ENCODE results near the gene PCDHAC2. TPM values are rescaled to one million over a fixed set of nuclear protein-coding genes. Genes with fewer than 3 reads are reported as not detected.

PCDHAC2 gene
- total and polyA plus RNA-seq, 10 donors = 0.15 to 7.9 (median 3.1) TPM

DNA sequence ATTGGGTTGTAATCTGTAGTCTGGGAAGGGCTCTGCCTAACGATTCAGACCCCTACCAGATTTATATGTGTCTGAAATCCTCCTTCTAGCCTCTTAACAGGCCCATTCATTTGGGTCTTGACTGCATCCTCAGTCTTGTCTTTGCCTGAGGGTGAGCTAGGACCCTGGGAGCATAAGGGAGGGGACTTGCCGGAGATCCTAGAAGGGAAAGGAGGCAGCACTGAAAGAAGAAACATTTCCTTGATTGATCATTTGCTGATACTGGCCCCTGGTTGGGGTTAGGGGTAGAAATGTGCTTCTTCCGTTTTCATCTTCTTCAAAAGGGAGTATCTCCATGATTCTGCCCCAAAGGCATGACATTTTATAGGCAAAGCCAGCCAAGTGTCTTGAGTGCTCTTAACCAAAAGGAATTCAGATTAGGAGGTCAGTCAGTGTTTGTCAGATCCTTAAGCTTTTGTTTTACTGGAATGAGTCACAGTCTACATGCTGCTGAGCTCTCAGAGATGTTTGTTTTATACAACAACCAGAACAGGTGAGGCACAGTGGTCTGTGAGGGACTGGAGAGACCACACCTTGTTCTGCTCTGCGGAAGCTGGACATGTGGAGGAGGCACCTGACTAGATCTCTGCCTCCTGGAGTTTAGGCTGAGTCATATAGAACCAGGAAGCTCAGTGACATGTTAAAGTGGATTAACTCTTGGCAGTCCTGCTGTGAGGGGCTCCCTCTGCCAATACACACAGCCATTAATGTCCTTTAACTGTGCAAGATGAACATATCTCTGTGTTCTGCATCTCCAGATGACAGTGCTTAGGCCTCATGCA, 37.7 kb downstream of the PCDHAC2 start:
- TF ChIP-seq POLR2AphosphoS5 (IDR thresholded peaks at IDR 0.05) (no peak), POLR2A (IDR thresholded peaks at IDR 0.05) (no peak), CTCF (IDR thresholded peaks at IDR 0.05 in 8 of 11, conservative IDR thresholded peaks at IDR 0.05 in 3 of 11) (no peak)
- Histone ChIP-seq H3K4me1 (peaks cover 0 to 16% (median 2%) of the 10 kb centered on the region in 6 donors), H3K9me3 (peaks cover 0 to 4% (median 0%) of the 10 kb centered on the region in 8 donors), H3K27me3 (replicated peaks in 1 of 7) (peaks cover 0 to 53% (median 4%) of the 10 kb centered on the region in 7 donors), H3K27ac (no peak overlapping the region), H3K36me3 (no peaks in the 10 kb centered on the region), H3K4me3 (no peak overlapping the region)
- no peak for DNase-seq
- intact Hi-C loops (cut with DNase I; ENCODE audit: low total_unique reads) = no loop called here
- WGBS, 5 donors = 29 to 38% (median 34%) methylated on average over 4 of the region's 4 CpGs

- H3K36me3 ChIP-seq = no peaks in the 10 kb centered on the region
- no peak for DNase-seq
- peaks cover 0 to 7% (median 0%) of the 10 kb centered on the region in 8 donors for H3K9me3 ChIP-seq
- peaks cover 0 to 24% (median 4%) of the 10 kb centered on the region in 7 donors for H3K27me3 ChIP-seq (replicated peaks in 1 of 7)
- H3K27ac ChIP-seq = no peak overlapping the region
- no peaks in the 10 kb centered on the region for H3K4me1 ChIP-seq
- no peak overlapping the region for H3K4me3 ChIP-seq
- intact Hi-C loops (cut with DNase I; ENCODE audit: low total_unique reads) = no loop called here
- TF ChIP-seq POLR2AphosphoS5 (IDR thresholded peaks at IDR 0.05) = no peak
Observed at GRCh38 chr5:141007791-141008190, 41.5 kb downstream of the PCDHAC2 start.

GRCh38 chr5:141010047-141010793, 43.9 kb downstream of the PCDHAC2 start:
- intact Hi-C loops (cut with DNase I; ENCODE audit: low total_unique reads) = no loop called here
- Histone ChIP-seq H3K4me3 (no peak overlapping the region), H3K36me3 (no peaks in the 10 kb centered on the region), H3K27ac (no peak overlapping the region), H3K4me1 (no peaks in the 10 kb centered on the region), H3K27me3 (replicated peaks in 1 of 7) (peaks cover 0 to 5% (median 0%) of the 10 kb centered on the region in 7 donors), H3K9me3 (peaks cover 0 to 7% (median 0%) of the 10 kb centered on the region in 8 donors)
- DNase-seq = no peak
- TF ChIP-seq POLR2A (IDR thresholded peaks at IDR 0.05) = no peak
- TF ChIP-seq CTCF (IDR thresholded peaks at IDR 0.05 in 8 of 11, conservative IDR thresholded peaks at IDR 0.05 in 3 of 11) = no peak
- TF ChIP-seq POLR2AphosphoS5 (IDR thresholded peaks at IDR 0.05) = no peak
- WGBS, 5 donors = 43 to 48% (median 47%) methylated on average over 12 of the region's 12 CpGs

GRCh38 chr5:141017943-141018342, 51.7 kb downstream of the PCDHAC2 start:
- Histone ChIP-seq H3K36me3 (no peaks in the 10 kb centered on the region), H3K27ac (no peak overlapping the region), H3K27me3 (replicated peaks in 1 of 7) (no peaks in the 10 kb centered on the region), H3K4me1 (no peaks in the 10 kb centered on the region), H3K4me3 (no peak overlapping the region), H3K9me3 (no peaks in the 10 kb centered on the region)
- intact Hi-C loops (cut with DNase I; ENCODE audit: low total_unique reads) = no loop called here
- DNase-seq = no peak
- TF ChIP-seq POLR2AphosphoS5 (IDR thresholded peaks at IDR 0.05) (no peak), CTCF (IDR thresholded peaks at IDR 0.05 in 8 of 11, conservative IDR thresholded peaks at IDR 0.05 in 3 of 11) (no peak), POLR2A (IDR thresholded peaks at IDR 0.05) (no peak)

Small RNA genes within 50 kb of the gene (small RNA-seq; reads per million reads assigned to genes)
- 0 reads per million in 4 donors for gene AC010223.1

Other genes starting within 250 kb of the PCDHAC2 start
- not detected for gene PCDHA1, start 180.3 kb upstream of the PCDHAC2 start, total RNA-seq
- under 1 TPM in 1 of 3 donors, not detected in 2; 0.05 TPM for gene PCDHA1, start 180.3 kb upstream of the PCDHAC2 start, polyA plus RNA-seq
- under 1 TPM in 1 of 7 donors, not detected in 6; 0.09 TPM for gene PCDHA2, start 171.6 kb upstream of the PCDHAC2 start, total RNA-seq
- gene PCDHA2, start 171.6 kb upstream of the PCDHAC2 start, polyA plus RNA-seq = under 1 TPM in 1 of 3 donors, not detected in 2; 0.03 TPM
- 1 to 10 TPM in 1 of 7 donors, under 1 TPM in 5, not detected in 1; 0.07 to 2.3 (median 0.61) TPM for gene PCDHA3, start 165.4 kb upstream of the PCDHAC2 start, total RNA-seq
- under 1 TPM in 2 of 3 donors, not detected in 1; 0.03 to 0.08 TPM for gene PCDHA3, start 165.4 kb upstream of the PCDHAC2 start, polyA plus RNA-seq
- 1 to 10 TPM in 1 of 7 donors, under 1 TPM in 6; 0.13 to 1.2 (median 0.51) TPM for gene PCDHA4, start 159.4 kb upstream of the PCDHAC2 start, total RNA-seq
- gene PCDHA4, start 159.4 kb upstream of the PCDHAC2 start, polyA plus RNA-seq = under 1 TPM in 1 of 3 donors, not detected in 2; 0.23 TPM
- under 1 TPM in 6 of 7 donors, not detected in 1; 0.09 to 0.46 (median 0.13) TPM for gene PCDHA5, start 144.9 kb upstream of the PCDHAC2 start, total RNA-seq
- under 1 TPM in 1 of 3 donors, not detected in 2; 0.03 TPM for gene PCDHA5, start 144.9 kb upstream of the PCDHAC2 start, polyA plus RNA-seq
- gene PCDHA6, start 138.5 kb upstream of the PCDHAC2 start, total RNA-seq = under 1 TPM in 5 of 7 donors, not detected in 2; 0.14 to 0.85 (median 0.34) TPM
- gene PCDHA6, start 138.5 kb upstream of the PCDHAC2 start, polyA plus RNA-seq = under 1 TPM; 0.02 to 0.06 (median 0.04) TPM
- gene PCDHA7, start 132.2 kb upstream of the PCDHAC2 start, total RNA-seq = under 1 TPM in 5 of 7 donors, not detected in 2; 0.14 to 0.72 (median 0.43) TPM
- under 1 TPM; 0.03 to 0.41 (median 0.11) TPM for gene PCDHA7, start 132.2 kb upstream of the PCDHAC2 start, polyA plus RNA-seq
- gene PCDHA8, start 125.3 kb upstream of the PCDHAC2 start, total RNA-seq = under 1 TPM in 5 of 7 donors, not detected in 2; 0.11 to 0.52 (median 0.25) TPM
- gene PCDHA8, start 125.3 kb upstream of the PCDHAC2 start, polyA plus RNA-seq = not detected
- gene PCDHA9, start 118.1 kb upstream of the PCDHAC2 start, total RNA-seq = under 1 TPM in 5 of 7 donors, not detected in 2; 0.13 to 0.98 (median 0.17) TPM
- not detected for gene PCDHA9, start 118.1 kb upstream of the PCDHAC2 start, polyA plus RNA-seq
- 1 to 10 TPM in 3 of 7 donors, under 1 TPM in 4; 0.34 to 1.4 (median 0.60) TPM for gene PCDHA10, start 110.6 kb upstream of the PCDHAC2 start, total RNA-seq
- under 1 TPM in 2 of 3 donors, not detected in 1; 0.02 to 0.03 TPM for gene PCDHA10, start 110.6 kb upstream of the PCDHAC2 start, polyA plus RNA-seq
- under 1 TPM in 6 of 7 donors, not detected in 1; 0.11 to 0.79 (median 0.31) TPM for gene PCDHA11, start 97.5 kb upstream of the PCDHAC2 start, total RNA-seq
- not detected for gene PCDHA11, start 97.5 kb upstream of the PCDHAC2 start, polyA plus RNA-seq
- under 1 TPM in 4 of 7 donors, not detected in 3; 0.17 to 0.79 (median 0.32) TPM for gene PCDHA12, start 91.2 kb upstream of the PCDHAC2 start, total RNA-seq
- gene PCDHA12, start 91.2 kb upstream of the PCDHAC2 start, polyA plus RNA-seq = under 1 TPM in 1 of 3 donors, not detected in 2; 0.06 TPM
- under 1 TPM in 5 of 7 donors, not detected in 2; 0.22 to 0.79 (median 0.46) TPM for gene PCDHA13, start 84.4 kb upstream of the PCDHAC2 start, total RNA-seq
- gene PCDHA13, start 84.4 kb upstream of the PCDHAC2 start, polyA plus RNA-seq = under 1 TPM in 2 of 3 donors, not detected in 1; 0.20 to 0.21 TPM
- gene PCDHAC1, start 40.2 kb upstream of the PCDHAC2 start, total RNA-seq = 1 to 10 TPM in 2 of 7 donors, under 1 TPM in 5; 0.13 to 1.2 (median 0.41) TPM
- gene PCDHAC1, start 40.2 kb upstream of the PCDHAC2 start, polyA plus RNA-seq = under 1 TPM; 0.17 to 0.35 (median 0.23) TPM
- not detected for gene PCDHB1, start 84.9 kb downstream of the PCDHAC2 start, total RNA-seq
- not detected for gene PCDHB1, start 84.9 kb downstream of the PCDHAC2 start, polyA plus RNA-seq
- 1 to 10 TPM in 6 of 7 donors, under 1 TPM in 1; 0.98 to 2.0 (median 1.5) TPM for gene PCDHB2, start 128.1 kb downstream of the PCDHAC2 start, total RNA-seq
- under 1 TPM; 0.12 to 0.29 (median 0.13) TPM for gene PCDHB2, start 128.1 kb downstream of the PCDHAC2 start, polyA plus RNA-seq
- gene PCDHB3, start 134.0 kb downstream of the PCDHAC2 start, total RNA-seq = 1 to 10 TPM in 4 of 7 donors, under 1 TPM in 3; 0.34 to 3.1 (median 1.1) TPM
- under 1 TPM in 2 of 3 donors, not detected in 1; 0.08 to 0.26 TPM for gene PCDHB3, start 134.0 kb downstream of the PCDHAC2 start, polyA plus RNA-seq
- gene PCDHB4, start 155.3 kb downstream of the PCDHAC2 start, total RNA-seq = 1 to 10 TPM in 5 of 7 donors, under 1 TPM in 2; 0.77 to 2.6 (median 1.6) TPM
- gene PCDHB4, start 155.3 kb downstream of the PCDHAC2 start, polyA plus RNA-seq = under 1 TPM; 0.09 to 0.32 (median 0.24) TPM
- gene PCDHB5, start 168.7 kb downstream of the PCDHAC2 start, total RNA-seq = 1 to 10 TPM in 6 of 7 donors, under 1 TPM in 1; 0.81 to 3.4 (median 1.6) TPM
- under 1 TPM; 0.20 to 0.33 (median 0.32) TPM for gene PCDHB5, start 168.7 kb downstream of the PCDHAC2 start, polyA plus RNA-seq
- 1 to 10 TPM in 2 of 7 donors, under 1 TPM in 5; 0.20 to 1.1 (median 0.66) TPM for gene PCDHB6, start 183.6 kb downstream of the PCDHAC2 start, total RNA-seq
- gene PCDHB6, start 183.6 kb downstream of the PCDHAC2 start, polyA plus RNA-seq = under 1 TPM; 0.02 to 0.13 (median 0.07) TPM
- gene PCDHB7, start 206.2 kb downstream of the PCDHAC2 start, total RNA-seq = 1 to 10 TPM in 4 of 7 donors, under 1 TPM in 3; 0.51 to 1.6 (median 1.3) TPM
- gene PCDHB7, start 206.2 kb downstream of the PCDHAC2 start, polyA plus RNA-seq = under 1 TPM in 2 of 3 donors, not detected in 1; 0.08 to 0.16 TPM
- gene PCDHB8, start 211.3 kb downstream of the PCDHAC2 start, total RNA-seq = 1 to 10 TPM in 3 of 7 donors, under 1 TPM in 3, not detected in 1; 0.51 to 1.8 (median 1.0) TPM
- gene PCDHB8, start 211.3 kb downstream of the PCDHAC2 start, polyA plus RNA-seq = under 1 TPM in 2 of 3 donors, not detected in 1; 0.03 to 0.10 TPM
- 1 to 10 TPM in 6 of 7 donors, under 1 TPM in 1; 0.54 to 2.1 (median 1.9) TPM for gene PCDHB16, start 215.9 kb downstream of the PCDHAC2 start, total RNA-seq
- gene PCDHB16, start 215.9 kb downstream of the PCDHAC2 start, polyA plus RNA-seq = under 1 TPM; 0.04 to 0.19 (median 0.14) TPM
- gene PCDHB9, start 220.7 kb downstream of the PCDHAC2 start, total RNA-seq = 1 to 10 TPM in 5 of 7 donors, under 1 TPM in 2; 0.40 to 4.9 (median 1.5) TPM
- gene PCDHB9, start 220.7 kb downstream of the PCDHAC2 start, polyA plus RNA-seq = under 1 TPM; 0.06 to 0.19 (median 0.09) TPM
- gene PCDHB10, start 225.9 kb downstream of the PCDHAC2 start, total RNA-seq = 1 to 10 TPM in 4 of 7 donors, under 1 TPM in 3; 0.74 to 2.7 (median 1.4) TPM
- under 1 TPM; 0.09 to 0.26 (median 0.15) TPM for gene PCDHB10, start 225.9 kb downstream of the PCDHAC2 start, polyA plus RNA-seq
- 1 to 10 TPM in 5 of 7 donors, under 1 TPM in 2; 0.68 to 3.4 (median 1.2) TPM for gene PCDHB11, start 233.2 kb downstream of the PCDHAC2 start, total RNA-seq
- gene PCDHB11, start 233.2 kb downstream of the PCDHAC2 start, polyA plus RNA-seq = under 1 TPM; 0.07 to 0.19 (median 0.14) TPM
- 1 to 10 TPM; 1.1 to 2.4 (median 1.8) TPM for gene PCDHB12, start 242.2 kb downstream of the PCDHAC2 start, total RNA-seq
- gene PCDHB12, start 242.2 kb downstream of the PCDHAC2 start, polyA plus RNA-seq = under 1 TPM; 0.11 to 0.16 (median 0.11) TPM
- 1 to 10 TPM; 1.4 to 6.8 (median 4.0) TPM for gene PCDHB13, start 247.4 kb downstream of the PCDHAC2 start, total RNA-seq
- under 1 TPM; 0.09 to 0.38 (median 0.12) TPM for gene PCDHB13, start 247.4 kb downstream of the PCDHAC2 start, polyA plus RNA-seq

All from spleen (tissue), 11 donors.